MM.1S (cell line): ENCODE measurements around the gene NOS1.

Experiments
- EZH2 ChIP-seq: fragments of 300-600 bp; sonication (generic); optimal IDR thresholded peaks from 2 replicates; pipeline ENCODE3; 2017; ENCODE audit warnings: low read depth, mild to moderate bottlenecking, antibody characterized with exemption, low read length, mixed read lengths
- EZH2phosphoT487 ChIP-seq: fragments of 300-600 bp; sonication (generic); IDR thresholded peaks from 2 replicates; pipeline ENCODE4 v1.6.1; 2018; ENCODE audit warnings: antibody characterized with exemption, low read length
- TF ChIP-seq, protein P1 (sequence below): fragments of 300-600 bp; sonication (generic); IDR thresholded peaks from 2 replicates; pipeline ENCODE4 v1.5.1; 2016; ENCODE audit warnings: antibody characterized with exemption, low read length, mixed read lengths

DNA sequence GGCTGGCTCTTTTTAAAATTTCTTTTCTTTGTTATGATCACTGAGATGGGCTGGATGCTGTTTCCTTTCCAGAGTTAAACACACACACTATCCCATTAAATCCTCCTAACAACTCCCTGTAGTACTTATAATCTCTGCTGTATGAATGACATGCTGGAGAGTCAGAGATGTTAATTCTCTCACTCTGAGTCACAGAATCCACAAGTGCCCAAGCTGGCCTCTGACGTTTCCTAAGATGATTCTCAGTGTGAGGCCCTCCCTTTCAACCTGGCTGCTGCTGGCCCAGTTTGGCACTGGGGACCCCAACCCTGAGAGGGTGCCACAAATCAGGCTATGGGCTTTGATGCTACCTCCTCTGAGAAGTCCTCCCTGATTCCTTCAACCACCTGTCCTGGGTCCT is 5.4 kb downstream of the NOS1 start:
- TF ChIP-seq, protein P1, sequence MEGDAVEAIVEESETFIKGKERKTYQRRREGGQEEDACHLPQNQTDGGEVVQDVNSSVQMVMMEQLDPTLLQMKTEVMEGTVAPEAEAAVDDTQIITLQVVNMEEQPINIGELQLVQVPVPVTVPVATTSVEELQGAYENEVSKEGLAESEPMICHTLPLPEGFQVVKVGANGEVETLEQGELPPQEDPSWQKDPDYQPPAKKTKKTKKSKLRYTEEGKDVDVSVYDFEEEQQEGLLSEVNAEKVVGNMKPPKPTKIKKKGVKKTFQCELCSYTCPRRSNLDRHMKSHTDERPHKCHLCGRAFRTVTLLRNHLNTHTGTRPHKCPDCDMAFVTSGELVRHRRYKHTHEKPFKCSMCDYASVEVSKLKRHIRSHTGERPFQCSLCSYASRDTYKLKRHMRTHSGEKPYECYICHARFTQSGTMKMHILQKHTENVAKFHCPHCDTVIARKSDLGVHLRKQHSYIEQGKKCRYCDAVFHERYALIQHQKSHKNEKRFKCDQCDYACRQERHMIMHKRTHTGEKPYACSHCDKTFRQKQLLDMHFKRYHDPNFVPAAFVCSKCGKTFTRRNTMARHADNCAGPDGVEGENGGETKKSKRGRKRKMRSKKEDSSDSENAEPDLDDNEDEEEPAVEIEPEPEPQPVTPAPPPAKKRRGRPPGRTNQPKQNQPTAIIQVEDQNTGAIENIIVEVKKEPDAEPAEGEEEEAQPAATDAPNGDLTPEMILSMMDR = no peak
- TF ChIP-seq EZH2 = no peak
- no peak for TF ChIP-seq EZH2phosphoT487
